ENCODE measurements around the gene UPB1.

- no peak for TF ChIP-seq POLR2A (IDR thresholded peaks at IDR 0.05)
- no peak for TF ChIP-seq CTCF (IDR thresholded peaks at IDR 0.05)
Observed at GRCh38 chr22:24541681-24542515, 46.8 kb downstream of the UPB1 start.

Data from Peyer's patch (tissue), 4 donors.